ENCODE data around the gene PEAK1.
"Not testable (repeated sequence)": the region's sequence is repeated elsewhere in the genome, so short reads cannot be mapped to it uniquely, and the experiment has no call there.

Gene PEAK1

DNA sequence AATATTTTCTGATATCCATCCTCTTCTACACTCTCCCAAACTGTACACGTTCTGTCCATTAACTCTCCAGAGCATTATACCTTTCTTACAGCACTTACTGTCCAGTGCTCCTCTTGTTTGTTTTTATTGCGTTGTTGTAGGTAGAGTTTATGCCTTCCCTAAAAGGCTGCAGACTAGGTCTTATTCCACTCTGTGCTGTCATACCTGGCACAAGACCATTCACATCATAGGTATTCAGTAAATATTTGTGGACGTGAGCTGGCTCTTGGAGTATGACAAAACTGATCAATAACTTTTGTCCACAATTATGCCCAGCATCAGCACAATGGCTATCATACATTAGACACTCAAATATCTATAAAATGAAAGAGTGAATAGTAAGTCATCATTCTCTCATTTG is 5.2 kb upstream of the PEAK1 start:
- no peak for DNase-seq (ENCODE audit: low spot score)

DNA sequence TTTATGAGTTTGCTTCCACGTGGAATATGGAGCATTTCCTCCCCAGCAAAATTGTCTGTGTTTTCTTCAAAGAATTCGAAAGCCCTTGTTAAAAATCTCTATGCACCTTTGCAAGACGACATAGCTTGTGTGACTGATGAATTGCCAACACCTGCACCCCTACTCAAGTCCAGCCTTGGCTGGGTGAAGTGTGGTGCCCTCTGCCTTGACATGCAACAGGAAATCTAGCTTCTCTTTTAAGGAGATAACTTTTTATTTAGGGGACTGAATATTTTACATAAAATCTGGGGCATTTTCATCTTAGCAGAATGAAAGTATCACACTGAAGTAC is 1.4 kb upstream of the PEAK1 start:
- DNase-seq (ENCODE audit: low spot score), result no peak

DNA sequence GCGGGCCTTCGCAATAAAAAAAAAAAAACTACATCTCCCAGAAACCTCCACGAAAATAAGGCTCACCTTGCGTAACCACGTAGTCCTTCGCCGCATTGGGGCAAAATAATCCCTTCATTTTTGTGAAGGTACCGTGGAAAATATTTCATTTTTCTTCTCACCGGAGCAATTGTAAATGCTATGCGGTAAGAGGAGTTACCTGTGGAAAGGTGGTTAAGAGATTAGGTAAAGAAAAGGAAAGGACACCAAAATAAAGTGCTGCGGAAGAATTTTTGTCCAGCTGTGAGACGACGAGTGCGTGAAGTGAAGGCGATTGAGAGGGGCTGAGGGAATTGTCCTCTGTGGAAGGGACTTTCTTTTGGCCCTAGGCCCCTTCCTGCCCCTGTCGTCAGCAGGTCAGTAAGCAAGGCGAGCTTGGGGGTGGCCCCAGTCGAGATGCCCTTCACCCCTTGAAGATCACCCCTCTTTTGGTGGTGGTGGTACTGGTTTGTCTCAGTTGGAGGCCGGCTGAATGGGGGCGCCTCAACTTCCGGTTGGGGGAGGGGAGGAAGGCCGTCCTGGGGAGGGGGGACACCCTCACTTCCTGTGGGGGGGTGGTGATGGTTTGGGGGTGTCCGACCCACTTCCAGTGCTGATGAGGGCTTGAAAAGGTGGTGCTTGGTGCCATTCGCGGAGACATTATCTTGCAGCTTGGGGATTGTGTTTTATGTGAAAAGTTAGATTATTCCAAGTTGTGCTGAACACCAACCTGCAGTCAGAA is 886 bp upstream of the PEAK1 start, which contains the start of gene HMG20A:
HMG20A (plus strand) TSS at position 279 of the 760 bp plus-strand sequence. CDS start 37,520 bp downstream, outside the sequence.
- DNase-seq (ENCODE audit: low spot score), result peak; percentile 63

DNA sequence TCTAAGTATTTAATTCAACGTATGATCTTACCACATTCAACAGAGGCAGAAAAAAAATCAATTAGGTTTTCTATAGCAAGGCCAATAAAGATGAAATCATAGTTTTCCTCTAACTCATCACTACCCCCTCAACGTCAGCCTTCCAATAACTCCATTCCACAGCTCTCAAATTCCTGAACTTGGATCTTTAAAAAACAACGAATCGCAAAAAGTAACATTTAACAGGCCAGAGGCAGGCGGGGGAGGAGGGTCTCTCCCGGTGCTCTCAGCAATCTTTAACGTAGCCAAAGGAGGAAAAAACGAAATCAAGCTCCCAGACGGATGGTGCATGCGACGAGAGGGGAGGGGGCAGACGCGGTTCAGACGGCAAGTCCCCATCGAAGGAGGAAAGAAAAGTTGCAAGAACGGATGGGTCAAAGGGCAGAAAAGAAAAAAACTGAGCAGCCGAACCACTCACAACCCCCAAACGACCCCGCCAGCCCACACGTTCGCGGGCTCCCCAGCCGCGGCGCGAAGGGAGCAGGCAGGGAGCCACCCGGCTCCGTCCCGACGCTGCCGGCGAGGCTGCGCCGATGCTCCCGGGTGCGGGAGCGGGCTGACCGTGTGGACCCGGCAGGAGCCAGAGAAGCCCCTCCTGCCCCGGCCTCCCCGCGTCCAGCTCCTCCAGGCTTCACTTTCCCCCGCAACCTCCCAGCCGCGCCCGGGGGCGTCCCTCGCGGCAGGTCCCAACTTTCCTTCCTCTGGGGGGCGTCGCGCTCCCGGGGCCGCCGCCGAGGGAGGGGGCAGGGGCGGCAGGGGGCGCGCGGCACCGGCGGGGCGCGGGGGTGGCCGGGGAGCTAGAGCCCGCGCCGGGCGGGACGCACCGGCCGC is 703 bp downstream of the PEAK1 start:
- DNase-seq (ENCODE audit: low spot score), result no peak

DNA sequence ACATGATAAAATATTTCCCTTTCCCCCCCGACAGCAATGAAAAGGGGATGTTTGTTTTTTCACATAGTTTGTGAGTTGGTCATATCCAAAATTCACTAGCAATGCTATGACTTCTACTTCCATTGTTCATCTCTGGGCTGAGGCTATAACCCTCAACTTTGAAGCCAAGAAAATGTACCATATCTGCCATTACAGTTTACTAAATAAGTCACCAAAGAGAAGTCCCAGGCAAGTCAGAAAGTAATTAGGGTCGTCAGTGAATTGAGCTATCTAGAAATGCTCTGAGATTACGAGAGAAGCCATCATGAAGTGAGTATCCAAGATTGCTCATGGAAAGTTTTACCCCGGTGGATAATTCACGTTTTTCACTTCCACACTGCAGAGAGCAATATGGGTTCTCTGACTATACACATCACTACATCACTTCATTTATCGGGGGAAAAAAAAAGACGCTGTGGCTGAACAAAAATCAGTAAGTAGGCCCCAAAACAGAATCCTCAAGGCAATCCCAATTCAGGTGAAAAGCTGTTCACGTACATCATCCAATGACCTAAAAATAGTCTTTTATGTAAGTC is 1.4 kb downstream of the PEAK1 start:
- DNase-seq (ENCODE audit: low spot score), result no peak

DNA sequence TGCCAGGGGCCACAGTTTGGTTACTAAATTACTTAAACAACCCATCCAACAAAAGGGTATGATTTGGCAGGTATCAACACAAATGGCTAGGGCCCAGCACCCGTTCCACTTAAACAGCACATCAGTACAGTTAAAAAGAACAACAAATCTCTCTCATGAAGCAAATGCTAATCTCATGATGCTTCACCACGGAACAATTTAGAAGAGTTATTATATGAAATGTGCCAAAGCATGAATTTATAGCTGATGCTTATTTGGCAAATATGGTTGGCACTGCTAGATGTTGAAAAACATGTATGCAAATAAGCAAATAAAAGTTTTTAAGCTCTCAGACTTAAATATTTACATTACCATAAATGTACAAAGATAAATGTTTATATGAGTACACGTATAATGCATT is 2.3 kb downstream of the PEAK1 start:
- no peak for DNase-seq (ENCODE audit: low spot score)

DNA sequence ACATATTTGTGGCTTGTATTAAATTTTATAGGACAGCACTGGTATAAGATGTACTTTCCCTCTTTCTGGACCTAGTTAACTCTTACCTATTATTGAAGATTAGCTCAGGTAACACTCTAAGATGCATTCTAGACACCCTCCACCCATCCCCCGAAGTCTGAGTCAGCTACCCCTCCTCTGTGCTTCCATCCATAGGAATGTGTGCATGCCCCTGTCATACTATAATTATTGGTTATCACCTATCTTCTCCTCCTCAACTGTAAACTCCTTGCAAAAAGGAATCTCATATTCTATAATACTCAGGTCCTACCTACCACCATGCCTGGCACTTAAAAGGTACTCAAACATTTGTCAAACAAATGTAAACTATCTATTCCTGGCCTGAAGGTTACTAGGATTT is 3.0 kb downstream of the PEAK1 start:
- DNase-seq (ENCODE audit: low spot score), result no peak

DNA sequence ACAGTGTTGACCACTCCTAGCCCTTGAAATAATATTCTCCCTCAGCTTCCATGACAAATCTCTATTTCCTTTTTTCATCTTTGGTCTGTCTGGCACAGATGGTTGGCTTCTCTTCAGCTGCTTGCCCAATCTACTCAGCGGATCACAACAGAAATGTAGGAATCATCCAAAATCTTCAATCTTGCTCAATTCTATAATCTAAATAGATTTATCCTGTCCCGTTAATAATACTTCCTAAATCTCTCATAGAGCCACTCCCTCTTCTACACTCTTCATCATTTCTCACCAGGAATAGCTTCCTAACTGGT is 3.8 kb downstream of the PEAK1 start:
- no peak for DNase-seq (ENCODE audit: low spot score)

DNA sequence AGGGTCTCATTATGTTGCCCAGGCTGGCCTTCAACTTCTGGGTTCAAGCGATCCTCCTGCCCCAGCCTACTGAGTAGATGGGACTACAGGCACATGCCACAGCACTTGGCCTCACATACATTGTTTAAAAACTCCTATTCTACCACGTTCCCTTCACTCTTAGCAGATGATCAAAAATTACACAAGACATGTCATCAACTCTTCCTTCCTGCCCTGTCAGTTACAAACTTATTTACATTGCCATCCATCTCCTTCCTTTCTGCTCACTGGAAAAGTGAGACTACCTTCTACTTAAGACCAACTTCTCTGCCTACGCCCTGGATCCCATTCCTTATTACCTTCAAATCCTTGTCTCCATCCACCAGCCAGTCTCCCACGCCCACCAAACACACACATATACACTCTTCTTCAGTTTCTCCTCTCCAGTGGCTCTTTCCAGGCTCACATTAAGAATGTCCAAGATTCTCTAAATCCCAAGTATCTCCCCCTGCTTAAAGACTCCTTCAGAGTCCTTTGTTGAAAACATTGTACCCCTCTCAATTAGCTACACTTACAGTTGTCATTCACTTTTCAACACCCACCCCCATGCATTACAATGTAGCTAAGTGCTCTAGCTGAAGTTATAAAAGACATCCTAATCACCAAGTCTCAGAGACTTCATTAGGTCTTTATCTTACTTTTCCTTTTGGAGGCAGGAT is 4.3 kb downstream of the PEAK1 start:
- DNase-seq (ENCODE audit: low spot score), result no peak

DNA sequence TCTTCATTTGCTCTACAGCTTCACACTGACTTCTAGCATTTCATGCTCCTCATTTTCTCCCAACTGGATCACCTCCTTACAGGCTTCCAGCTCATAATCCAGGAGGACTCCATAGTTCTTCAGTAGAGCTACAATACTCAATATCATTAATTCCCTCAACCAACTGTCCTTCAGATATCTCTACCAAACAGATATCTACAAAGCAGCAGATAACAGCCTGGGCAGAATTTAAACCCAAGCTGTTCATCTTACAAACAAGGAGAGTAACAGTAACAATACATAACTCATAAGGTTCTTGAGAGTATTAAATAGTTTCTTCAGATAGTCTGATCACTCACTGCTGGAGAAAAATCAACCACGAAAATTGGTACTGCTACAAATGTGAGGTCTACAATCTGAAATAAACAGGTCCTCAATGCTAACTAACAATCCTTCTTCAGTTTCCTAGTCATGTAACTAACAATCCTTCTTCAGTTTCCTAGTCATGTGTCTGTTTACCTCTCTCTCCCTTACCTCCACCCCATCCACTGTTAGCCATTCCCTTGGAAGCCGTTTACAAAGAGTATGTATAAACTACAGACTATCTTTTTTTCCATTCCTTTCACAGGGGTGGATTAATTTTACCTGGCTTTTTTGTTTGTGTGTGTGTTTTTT is 5.0 kb downstream of the PEAK1 start:
- no peak for DNase-seq (ENCODE audit: low spot score)

DNA sequence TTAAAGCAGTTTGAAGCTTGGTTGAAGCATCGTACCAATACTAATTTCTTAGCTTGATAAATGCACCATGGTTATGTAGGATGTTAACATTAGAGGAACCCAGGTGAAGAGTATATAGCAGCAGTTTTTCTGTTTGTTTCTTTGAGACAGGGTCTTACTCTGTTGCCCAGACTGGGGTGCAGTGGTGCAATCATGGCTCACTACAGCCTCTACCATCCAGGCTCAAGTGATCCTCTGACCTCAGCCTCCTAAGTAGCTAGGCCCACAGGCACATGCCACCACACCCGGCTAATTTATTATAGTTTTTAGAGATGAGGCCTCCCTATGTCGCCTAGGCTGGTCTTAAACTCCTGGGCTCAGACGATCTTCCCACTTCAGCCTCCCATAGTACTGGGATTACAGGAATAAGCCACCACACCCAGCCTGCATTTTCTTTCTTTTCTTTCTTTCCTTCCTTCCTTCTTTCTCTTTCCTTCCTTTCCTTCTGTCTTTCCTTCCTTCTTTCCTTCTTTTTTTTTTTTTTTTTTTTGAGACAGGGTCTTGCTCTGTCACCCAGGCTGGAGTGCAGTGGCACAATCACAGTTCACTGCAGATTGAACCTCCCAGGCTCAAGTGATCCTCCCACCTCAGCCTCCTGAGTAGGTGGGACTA is 6.1 kb downstream of the PEAK1 start:
- DNase-seq (ENCODE audit: low spot score), result no peak

DNA sequence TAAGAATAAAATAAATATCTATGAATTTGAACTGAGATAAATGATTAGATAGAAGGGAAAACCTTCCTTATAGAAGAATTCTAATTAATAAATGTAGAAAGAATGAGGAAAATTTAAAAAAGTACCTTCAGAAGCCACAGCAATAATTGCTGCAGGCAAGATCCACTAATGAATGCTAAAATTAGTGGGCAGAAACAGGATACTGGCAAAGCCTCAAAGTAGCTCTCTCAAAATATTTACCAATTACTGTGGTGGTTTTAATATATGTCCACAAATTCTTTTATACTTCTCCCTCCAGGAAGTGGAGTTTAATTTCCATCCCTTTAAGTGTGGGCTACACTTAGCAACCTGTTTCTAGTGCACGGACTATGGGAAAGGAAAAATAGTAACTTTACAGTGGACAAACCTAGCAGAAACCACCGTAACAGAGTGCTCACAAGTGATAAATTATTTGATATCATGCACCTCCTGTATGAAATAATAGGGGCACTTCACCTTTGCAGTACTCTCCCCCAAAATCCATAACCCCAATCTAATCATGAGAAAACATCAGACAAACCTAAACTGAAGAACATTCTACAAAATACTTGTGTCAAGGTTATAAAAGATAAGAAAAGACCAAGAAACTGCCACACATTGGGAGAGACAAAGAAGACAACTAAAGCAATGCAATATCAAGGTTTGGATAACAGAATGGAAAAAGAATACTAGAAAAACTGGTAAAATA is 6.8 kb downstream of the PEAK1 start:
- no peak for DNase-seq (ENCODE audit: low spot score)

DNA sequence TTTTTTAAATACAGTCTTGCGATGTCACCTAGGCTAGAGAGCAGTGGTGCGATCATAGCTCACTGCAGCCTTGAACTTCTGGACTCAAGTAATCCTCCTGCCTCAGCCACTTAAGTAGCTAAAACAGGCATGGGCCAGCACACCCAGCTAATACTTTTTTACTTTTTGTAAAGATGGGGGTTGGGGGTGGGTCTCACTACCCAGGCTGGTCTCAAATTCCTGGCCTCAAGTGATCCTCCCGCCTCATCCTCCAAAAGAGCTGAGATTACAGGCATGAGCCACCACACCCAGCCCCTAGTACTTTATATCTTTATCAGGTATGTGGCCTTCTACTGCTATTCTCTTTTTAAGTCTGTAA is 8.3 kb downstream of the PEAK1 start:
- no peak for DNase-seq (ENCODE audit: low spot score)

DNA sequence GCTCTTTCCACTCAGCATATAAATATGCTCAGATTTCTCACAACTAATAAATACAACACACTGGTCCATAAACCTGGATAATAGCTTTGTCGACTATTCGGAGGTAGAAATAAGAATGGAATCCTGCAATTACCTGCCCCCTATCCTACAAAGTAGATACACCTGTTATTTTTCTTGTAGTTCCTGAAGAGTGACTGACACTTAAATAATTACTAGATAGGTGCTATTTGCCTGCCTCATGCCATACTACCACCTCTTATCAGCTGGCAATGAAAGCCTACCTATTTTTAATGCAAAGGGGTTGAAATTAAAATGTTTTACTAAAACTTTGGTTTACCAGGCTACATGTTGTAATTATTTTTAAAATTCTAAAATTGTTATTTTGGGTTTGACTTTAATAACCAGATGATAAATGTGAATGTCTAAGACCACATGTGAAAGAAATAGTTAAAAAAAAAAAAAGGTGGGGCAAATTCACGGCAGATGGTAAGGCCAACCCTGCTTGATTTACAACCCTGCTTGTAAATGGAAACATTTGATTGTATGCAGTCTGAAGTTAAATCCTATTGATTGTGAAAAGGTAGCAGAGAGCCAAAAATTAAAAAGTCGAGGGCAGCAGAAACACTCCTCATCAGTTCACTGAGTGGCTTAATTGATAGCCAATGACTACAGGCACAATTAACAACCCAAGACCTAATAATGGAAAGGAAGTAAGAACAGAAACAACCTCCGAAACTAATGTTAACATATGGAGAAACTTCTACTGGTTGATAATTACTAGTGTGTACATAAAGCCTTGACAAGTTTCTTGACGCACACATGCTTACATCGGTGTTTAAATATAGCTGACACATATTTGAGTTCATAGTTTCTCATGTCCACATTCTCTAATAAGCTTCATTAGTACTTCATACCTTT is 8.9 kb downstream of the PEAK1 start:
- DNase-seq (ENCODE audit: low spot score), result no peak

DNA sequence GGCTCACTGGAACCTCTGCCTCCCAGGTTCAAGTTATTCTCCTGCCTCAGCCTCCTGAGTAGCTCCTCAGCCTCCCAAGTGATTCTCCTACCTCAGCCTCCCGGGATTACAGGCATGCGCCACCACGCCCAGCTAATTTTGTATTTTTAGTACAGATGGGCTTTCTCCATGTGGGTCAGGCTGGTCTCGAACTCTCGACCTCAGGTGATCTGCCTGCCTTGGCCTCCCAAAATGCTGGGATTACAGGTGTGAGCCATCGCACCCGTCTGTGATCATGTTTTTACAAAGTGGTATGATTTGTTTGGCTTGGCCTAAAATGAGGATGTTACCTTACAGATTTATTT is 9.8 kb downstream of the PEAK1 start:
- not testable (repeated sequence) for DNase-seq (ENCODE audit: low spot score)

DNA sequence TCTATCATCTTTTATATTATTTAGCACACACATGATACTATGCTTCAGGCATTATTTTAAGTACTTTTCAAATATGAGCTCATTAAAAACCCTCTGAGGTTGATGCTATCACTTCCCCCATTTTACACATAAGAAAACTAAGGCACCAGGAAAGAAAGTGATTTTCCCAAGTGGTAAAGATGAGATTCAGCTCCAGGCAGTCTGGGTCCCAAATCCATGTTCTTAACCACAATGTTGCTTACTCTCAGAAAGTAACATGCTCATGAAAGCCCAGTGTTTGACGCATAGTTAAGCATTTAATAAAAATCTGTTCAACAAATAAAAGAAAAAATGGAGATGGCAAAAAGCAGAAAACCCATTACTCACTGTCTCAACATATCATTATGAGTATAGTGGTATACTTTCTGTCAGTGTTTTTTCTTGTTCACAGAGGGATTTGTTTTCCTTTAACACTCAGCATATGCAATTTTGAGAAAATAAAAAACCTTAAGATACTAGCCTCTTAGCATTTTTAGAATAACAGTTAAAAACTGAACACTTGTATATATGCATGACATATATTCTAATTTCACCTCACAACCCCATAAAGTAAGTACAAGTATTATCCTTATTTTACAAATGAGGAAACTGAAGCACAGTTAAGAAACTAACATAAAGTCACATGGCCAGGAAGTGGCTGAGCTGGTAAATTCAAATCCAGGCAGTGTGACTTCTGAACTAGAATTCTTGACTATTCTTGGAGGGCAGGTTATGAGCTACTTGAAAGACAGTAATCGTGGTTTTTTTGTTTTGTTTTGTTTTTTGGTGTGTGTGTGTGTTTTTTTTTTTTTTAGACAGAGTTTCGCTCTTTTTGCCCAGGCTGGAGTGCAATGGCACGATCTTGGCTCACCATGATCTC is 10.4 kb downstream of the PEAK1 start:
- DNase-seq (ENCODE audit: low spot score), result peak; percentile 54

DNA sequence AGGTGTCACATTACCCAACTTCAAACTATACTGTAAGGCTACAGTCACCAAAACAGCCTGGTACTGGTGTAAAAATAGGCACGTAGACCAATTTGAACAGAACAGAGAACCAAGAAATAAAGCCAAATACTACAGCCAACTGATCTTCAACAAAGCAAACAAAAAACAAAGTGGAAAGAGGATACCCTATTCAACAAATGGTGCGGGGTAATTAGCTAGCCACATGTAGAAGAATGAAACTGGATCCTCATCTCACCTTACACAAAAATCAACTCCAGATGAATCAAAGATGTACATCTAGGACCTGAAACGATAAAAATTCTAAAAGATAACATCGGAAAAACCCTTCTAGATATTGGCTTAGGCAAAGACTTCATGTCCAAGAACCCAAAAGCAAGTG is 13.1 kb downstream of the PEAK1 start:
- DNase-seq (ENCODE audit: low spot score), result no peak

DNA sequence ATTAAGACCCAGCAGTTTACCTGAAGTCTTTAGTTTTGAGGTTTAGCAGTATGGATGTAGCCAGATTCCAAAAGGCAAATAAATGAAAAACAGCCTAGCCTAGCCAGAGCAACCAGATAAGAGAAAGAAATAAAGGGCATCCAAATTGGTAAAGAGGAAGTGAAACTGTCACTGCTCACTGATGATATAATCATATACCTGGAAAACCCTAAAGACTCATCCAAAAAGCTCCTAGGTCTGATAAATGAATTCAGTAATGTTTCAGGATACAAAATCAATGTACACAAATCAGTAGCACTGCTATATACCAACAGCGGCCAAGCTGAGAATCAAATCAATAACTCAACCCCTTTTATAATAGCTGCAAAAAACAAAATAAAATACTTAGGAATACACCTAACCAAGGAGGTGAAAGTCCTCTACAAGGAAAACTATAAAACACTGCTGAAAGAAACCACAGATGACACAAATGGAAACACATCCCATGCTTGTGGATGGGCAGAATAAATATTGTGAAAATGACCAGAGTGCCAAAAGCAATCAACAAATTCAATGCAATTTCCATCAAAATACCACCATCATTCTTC is 13.6 kb downstream of the PEAK1 start:
- DNase-seq (ENCODE audit: low spot score), result not testable (repeated sequence)
